ENCODE results near the gene REM2. TPM values are rescaled to one million over a fixed set of nuclear protein-coding genes. Genes with fewer than 3 reads are reported as not detected.

REM2 gene
- total and polyA plus RNA-seq, 2 of the 4 experiments (the other 2 are of a cell fraction), result under 0.01 to 0.07 TPM

DNA sequence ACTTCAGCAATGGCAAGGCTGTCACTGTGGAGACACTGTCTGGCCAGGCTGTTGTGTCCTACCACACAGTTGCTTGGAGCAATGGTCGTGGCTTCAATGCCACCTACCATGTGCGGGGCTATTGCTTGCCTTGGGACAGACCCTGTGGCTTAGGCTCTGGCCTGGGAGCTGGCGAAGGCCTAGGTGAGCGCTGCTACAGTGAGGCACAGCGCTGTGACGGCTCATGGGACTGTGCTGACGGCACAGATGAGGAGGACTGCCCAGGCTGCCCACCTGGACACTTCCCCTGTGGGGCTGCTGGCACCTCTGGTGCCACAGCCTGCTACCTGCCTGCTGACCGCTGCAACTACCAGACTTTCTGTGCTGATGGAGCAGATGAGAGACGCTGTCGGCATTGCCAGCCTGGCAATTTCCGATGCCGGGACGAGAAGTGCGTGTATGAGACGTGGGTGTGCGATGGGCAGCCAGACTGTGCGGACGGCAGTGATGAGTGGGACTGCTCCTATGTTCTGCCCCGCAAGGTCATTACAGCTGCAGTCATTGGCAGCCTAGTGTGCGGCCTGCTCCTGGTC is 7.2 kb upstream of the REM2 start:
- H2BK15ac ChIP-seq (ENCODE audit: low read depth, low read length), result no peak overlapping the region
- no peak overlapping the region for H3K9ac ChIP-seq (ENCODE audit: low read depth, low read length)
- H3K14ac ChIP-seq (replicated peaks; ENCODE audit: low read depth, low read length), result no peak overlapping the region
- H4K91ac ChIP-seq (ENCODE audit: insufficient read depth, low read depth, low read length), result no peak overlapping the region
- ATAC-seq (ENCODE audit: low read depth), result no peak
- ChIA-PET CTCF (no interaction called here), POLR2A (ENCODE audit: unreplicated experiment) (interaction anchor here (0.6 kb wide), 1 partner anchor 15 kb away, joined by 6 read pairs; no protein-coding TSS in a partner anchor)
- H3K4me3 ChIP-seq (ENCODE audit: insufficient read depth, low read depth, low read length), result no peak overlapping the region
- dilution Hi-C loops (cut with HindIII; ENCODE audit: low sequenced_read_pairs, unreplicated experiment), result no loop called here
- H2AK5ac ChIP-seq (ENCODE audit: low read depth, low read length), result no peak overlapping the region
- 94% methylated on average over 20 of the region's 20 CpGs; no CpG with 5 or more reads in 1 of the 2 experiments for WGBS, 2 experiments (ENCODE audit: extremely low coverage in 2 of 2, insufficient read length in 1 of 2)
- peaks cover 20 to 32% of the 10 kb centered on the region in 2 experiments; a peak in 3 of 4 replicates for H3K79me1 ChIP-seq (ENCODE audit: low read depth in 1 of 2, low read length in 2 of 2)
- H3K27me3 ChIP-seq (ENCODE audit: control insufficient read depth, insufficient read depth, low read length), result no peaks in the 10 kb centered on the region
- H3K9me3 ChIP-seq (ENCODE audit: control insufficient read depth, insufficient read depth, low read length), result no peaks in the 10 kb centered on the region
- no peak overlapping the region for H3K18ac ChIP-seq (ENCODE audit: low read depth, low read length)
- peaks cover 52% of the 10 kb centered on the region for H3K36me3 ChIP-seq (ENCODE audit: control insufficient read depth, insufficient read depth, low read length)
- TF ChIP-seq CEBPB (IDR thresholded peaks at IDR 0.05; ENCODE audit: low read depth, low read length) (no peak), MAFK (IDR thresholded peaks at IDR 0.05; ENCODE audit: low read depth, low read length) (no peak), POLR2A (IDR thresholded peaks at IDR 0.05; ENCODE audit: low read depth, low read length) (no peak), MAZ (IDR thresholded peaks at IDR 0.05; ENCODE audit: borderline replicate concordance, low read depth, low read length) (no peak)
- TF ChIP-seq, protein P1, sequence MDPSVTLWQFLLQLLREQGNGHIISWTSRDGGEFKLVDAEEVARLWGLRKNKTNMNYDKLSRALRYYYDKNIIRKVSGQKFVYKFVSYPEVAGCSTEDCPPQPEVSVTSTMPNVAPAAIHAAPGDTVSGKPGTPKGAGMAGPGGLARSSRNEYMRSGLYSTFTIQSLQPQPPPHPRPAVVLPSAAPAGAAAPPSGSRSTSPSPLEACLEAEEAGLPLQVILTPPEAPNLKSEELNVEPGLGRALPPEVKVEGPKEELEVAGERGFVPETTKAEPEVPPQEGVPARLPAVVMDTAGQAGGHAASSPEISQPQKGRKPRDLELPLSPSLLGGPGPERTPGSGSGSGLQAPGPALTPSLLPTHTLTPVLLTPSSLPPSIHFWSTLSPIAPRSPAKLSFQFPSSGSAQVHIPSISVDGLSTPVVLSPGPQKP (IDR thresholded peaks at IDR 0.05; ENCODE audit: borderline replicate concordance, low read depth, low read length), result no peak
- no peak overlapping the region for H3K23ac ChIP-seq (ENCODE audit: low read depth, low read length)
- BruUV-seq (replicated peaks), result no TSS peak
- H4K20me1 ChIP-seq (ENCODE audit: insufficient read depth, low read length), result peaks cover 9% of the 10 kb centered on the region
- no peak overlapping the region for H2BK20ac ChIP-seq (ENCODE audit: low read depth, low read length)
- no peak overlapping the region for H3K4me2 ChIP-seq (ENCODE audit: low read depth, low read length)
- H2AK9ac ChIP-seq (replicated peaks; ENCODE audit: low read depth, low read length, poor library complexity), result no peak overlapping the region
- no peak overlapping the region for H4K5ac ChIP-seq (ENCODE audit: low read depth, low read length)
- in situ Hi-C loops (cut with MboI; ENCODE audit: low sequenced_read_pairs), result no loop called here
- intact Hi-C loops (cut with micrococcal nuclease), result no loop called here
- no peak overlapping the region for H3K27ac ChIP-seq (ENCODE audit: insufficient read depth, low read length)
- DNase-seq, result no peak
- H3K9me1 ChIP-seq (ENCODE audit: insufficient read depth, low read length), result 0 out of 2 replicates have a peak, but pooled peaks cover 3% of the 10 kb centered on the region
- no peak overlapping the region for H4K8ac ChIP-seq (ENCODE audit: low read depth in 2 of 2, low read length in 2 of 2)
- H3K56ac ChIP-seq (ENCODE audit: extremely low read depth, insufficient read depth, low read length), result no peak overlapping the region
- no peak overlapping the region for H2BK5ac ChIP-seq (ENCODE audit: low read depth, low read length, poor library complexity, severe bottlenecking)
- no peak overlapping the region for H2AFZ ChIP-seq (replicated peaks; ENCODE audit: low read length, poor library complexity)
- H3K4me1 ChIP-seq (ENCODE audit: control insufficient read depth, insufficient read depth, low read length), result peaks cover 3% of the 10 kb centered on the region; the same call in 1 of the 2 replicates
- H2BK120ac ChIP-seq (ENCODE audit: low read depth, low read length), result no peak overlapping the region
- H3K4ac ChIP-seq (ENCODE audit: low read depth, low read length), result no peak overlapping the region
